Loucy (cell line): Measurements from ENCODE around the gene GSE1.

Experiments
- EZH2phosphoT487 ChIP-seq: fragments of 200-600 bp; IDR thresholded peaks from 2 replicates; pipeline ENCODE4 v1.6.1; 2018; ENCODE audit warnings: antibody characterized with exemption, mild to moderate bottlenecking, moderate library complexity, borderline replicate concordance
- TF ChIP-seq, protein P1 (sequence below): fragments of 200-600 bp; sonication (generic); conservative IDR thresholded peaks from 2 replicates; pipeline ENCODE4 v1.5.1; 2014; ENCODE audit warnings: mild to moderate bottlenecking, antibody characterized with exemption, low read length

GRCh38 chr16:85674828-85675227 is 61.7 kb downstream of the GSE1 start:
- TF ChIP-seq, protein P1, sequence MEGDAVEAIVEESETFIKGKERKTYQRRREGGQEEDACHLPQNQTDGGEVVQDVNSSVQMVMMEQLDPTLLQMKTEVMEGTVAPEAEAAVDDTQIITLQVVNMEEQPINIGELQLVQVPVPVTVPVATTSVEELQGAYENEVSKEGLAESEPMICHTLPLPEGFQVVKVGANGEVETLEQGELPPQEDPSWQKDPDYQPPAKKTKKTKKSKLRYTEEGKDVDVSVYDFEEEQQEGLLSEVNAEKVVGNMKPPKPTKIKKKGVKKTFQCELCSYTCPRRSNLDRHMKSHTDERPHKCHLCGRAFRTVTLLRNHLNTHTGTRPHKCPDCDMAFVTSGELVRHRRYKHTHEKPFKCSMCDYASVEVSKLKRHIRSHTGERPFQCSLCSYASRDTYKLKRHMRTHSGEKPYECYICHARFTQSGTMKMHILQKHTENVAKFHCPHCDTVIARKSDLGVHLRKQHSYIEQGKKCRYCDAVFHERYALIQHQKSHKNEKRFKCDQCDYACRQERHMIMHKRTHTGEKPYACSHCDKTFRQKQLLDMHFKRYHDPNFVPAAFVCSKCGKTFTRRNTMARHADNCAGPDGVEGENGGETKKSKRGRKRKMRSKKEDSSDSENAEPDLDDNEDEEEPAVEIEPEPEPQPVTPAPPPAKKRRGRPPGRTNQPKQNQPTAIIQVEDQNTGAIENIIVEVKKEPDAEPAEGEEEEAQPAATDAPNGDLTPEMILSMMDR = no peak
- TF ChIP-seq EZH2phosphoT487 = no peak
